HG03025 (cell line): Measurements from ENCODE around the gene ORAI2.
"Not testable (repeated sequence)": the region's sequence is repeated elsewhere in the genome, so short reads cannot be mapped to it uniquely, and the experiment has no call there.

ENCODE experiments used
- ATAC-seq: cut with Tn5 transposase; IDR thresholded peaks from one replicate; pipeline ENCODE4 v1.9.1; 2021; ENCODE audit warnings: mild to moderate bottlenecking, moderate library complexity; ENCODE audit not compliant: unreplicated experiment, low FRiP score

The ORAI2 gene

DNA sequence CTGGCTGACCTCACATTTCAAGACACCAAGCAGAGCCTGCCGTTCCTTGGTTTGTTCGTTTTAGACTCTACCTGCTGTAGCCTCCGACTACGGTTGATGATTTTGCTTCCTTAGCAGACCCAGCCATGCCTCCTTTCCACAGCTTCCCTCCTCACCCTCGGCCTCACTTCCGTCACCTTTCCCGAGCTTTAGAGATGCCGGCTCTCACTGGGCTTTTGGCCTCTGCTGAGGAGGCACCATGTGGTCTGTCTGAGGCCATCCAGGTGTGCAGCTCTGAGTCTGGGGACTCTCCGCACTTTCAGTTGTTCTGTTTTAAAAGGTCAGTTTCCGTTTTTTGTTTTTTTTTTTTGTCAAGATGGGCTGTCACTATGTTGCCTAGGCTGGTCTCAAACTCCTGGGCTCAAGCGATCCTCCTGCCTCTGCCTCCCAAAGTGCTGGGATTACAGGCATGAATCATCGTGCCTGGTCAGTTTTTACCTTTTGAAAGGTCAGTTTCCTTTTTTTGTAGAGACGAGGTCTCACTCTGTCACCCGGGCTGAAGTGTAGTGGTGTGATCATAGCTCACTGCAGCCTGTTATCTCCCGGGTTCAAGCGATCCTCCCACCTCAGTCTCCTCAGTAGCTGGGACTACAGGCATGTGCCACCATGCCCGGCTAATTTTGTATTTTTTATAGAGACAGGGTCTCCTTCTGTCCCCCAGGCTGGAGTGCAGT lies 11.7 kb downstream of the ORAI2 start:
- no peak for ATAC-seq

DNA sequence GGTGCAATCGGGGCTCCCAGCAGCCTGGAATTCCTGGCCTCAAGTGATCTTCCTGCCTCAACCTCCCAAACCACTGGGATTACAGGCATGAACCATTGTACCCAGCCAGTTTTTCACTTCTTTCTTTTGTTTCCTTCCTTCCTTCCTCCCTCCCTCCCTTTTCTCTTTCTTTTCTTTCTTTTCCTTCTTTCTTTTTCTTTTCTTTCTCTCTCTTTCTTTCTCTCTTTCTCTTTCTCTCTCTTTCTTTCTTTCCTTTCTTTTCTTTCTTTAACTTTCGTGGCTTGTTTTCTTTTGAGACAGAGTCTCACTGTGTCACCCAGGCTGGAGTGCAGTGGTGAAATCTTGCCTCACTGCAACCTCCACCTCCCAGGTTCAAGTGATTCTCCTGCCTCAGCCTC lies 12.3 kb downstream of the ORAI2 start:
- ATAC-seq: no peak

DNA sequence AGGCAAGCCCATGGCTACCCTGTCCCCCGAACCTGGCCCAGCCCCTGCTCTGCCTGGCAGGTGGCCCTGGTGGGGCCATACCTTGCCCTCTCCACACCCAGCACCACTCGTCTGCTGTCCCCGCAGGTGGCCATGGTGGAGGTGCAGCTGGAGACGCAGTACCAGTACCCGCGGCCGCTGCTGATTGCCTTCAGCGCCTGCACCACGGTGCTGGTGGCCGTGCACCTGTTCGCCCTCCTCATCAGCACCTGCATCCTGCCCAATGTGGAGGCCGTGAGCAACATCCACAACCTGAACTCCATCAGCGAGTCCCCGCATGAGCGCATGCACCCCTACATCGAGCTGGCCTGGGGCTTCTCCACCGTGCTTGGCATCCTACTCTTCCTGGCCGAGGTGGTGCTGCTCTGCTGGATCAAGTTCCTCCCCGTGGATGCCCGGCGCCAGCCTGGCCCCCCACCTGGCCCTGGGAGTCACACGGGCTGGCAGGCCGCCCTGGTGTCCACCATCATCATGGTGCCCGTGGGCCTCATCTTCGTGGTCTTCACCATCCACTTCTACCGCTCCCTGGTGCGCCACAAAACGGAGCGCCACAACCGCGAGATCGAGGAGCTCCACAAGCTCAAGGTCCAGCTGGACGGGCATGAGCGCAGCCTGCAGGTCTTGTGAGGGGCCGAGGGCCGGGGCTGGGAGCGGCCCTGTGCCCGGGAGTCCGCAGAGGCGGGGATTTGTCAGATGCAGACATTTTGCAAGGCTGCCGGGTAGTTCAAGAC lies 13.2 kb downstream of the ORAI2 start:
- no peak for ATAC-seq

DNA sequence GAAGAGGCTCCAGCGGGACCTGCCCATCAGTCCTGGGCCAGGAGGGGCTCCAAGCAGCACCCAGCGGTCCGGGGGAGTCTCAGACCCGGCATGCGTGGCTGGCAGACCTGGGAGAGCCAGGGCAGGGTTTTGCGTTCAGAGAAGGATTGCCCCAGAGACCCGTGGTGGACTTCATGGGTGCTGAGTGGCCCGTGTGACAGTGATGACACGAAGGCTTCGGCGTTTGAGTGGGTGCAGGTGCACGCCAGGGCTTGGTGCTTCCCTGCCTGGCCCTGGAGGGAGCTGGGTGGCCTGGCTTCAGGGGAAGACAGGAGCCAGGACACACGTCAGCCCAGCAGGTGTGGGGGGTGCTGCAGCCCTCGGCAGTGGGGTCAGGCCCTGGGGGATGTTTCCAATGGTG lies 13.9 kb downstream of the ORAI2 start:
- no peak for ATAC-seq

DNA sequence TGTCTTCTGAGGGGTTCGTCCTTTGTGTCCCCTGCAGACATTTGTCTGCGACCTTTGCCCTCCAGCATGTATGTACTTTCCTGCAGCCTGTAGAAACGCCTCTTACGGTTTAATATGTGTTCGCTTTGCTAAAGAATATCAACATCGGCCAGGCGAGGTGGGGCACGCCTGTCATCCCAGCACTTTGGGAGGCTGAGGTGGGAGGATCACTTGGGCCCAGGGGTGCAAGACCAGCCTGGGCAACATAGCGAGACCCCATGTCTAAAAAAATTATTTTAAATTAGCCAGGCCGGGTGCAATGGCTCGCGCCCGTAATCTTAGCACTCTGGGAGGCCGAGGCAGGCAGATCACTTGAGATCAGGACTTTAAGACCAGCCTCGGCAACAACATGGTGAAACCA lies 15.8 kb downstream of the ORAI2 start:
- ATAC-seq: no peak

DNA sequence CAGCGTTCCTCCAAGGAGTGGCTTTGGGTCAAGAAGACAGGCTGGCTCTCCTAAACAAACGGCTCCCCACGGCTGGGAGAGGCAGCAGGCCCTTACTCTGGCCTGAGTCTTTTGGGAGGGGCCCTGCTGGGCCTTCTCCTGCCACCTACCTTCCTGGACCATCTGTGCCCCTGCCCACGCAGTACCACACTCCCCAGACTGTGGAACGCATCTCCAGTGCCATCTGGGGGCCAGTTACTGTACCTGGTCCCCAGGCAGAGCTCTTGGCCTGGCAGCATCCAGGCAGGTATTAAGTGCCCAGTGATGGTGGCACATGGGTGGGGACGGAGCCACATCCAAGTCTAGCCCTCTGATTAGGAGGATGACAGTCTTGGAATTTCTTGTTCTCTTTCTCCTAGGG lies 16.9 kb downstream of the ORAI2 start:
- no peak for ATAC-seq

DNA sequence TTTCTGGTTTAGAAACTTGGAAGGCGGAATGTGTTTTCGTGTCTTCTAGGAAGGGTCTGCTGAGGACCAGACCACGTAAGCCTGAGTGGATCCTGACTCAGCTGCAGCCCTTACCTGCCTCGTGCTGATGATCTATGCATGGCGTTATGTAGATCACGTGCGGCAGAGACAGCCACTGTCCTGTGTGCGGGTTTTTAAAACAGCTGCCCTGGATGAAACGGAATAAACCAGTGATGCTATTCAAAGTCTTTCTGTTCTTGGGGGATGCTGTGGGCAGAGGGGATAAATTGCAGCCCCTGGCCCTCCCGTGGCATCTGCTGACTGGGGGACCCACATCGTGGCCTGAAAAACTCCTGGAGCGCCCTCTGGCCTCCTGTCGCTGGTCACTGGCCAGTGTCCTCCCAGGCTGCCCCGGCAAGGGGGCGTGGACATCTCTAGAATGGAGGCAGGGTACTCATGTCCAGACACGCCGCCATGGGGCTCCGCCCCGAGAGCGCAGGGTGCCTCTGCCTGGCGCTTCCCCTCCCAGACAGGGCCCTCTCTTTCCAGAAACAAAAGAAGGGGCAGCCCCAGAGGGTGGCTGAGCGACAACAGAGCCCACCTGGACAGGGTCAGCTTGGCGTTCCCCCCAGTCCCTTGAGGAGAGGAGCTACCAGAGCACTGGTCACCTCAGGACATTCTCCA lies 18.1 kb downstream of the ORAI2 start:
- ATAC-seq: no peak

DNA sequence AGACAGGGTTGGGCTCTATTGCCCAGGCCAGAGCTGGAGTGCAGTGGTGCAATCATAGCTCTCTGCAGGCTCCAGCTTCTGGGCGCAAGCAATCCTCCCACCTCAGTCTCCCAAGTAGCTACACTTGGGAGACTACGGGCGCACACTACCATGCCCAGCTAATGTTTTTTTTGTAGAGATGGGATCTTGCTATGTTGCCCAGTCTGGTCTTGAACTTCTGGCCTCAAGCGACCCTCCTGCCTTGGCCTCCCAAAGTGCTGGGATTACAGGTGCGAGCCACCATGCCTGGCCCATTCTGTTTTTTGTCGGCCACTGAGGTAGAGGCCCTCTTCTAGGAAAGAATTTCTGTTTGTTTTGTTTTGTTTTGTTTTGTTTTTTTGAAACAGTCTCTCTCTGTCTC lies 19.1 kb downstream of the ORAI2 start:
- no peak for ATAC-seq

DNA sequence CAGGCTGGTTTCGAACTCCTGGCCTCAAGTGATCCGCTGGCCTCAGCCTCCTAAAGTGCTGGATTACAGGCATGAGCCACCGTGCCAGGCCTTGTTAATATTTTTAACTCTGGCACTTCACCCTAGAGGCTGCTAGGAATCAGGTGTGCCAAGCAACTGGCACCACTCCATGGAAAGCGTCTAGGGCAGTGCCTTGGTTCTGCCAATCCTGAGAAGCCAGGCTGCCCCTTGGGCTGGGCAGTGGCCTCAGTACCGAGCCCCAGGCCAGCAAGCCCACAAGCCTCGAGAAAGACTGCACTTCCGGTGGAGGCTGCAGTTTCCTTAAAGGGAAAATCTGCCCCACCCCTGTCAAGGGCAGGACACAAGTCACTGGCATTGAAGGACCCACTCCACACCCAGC lies 19.9 kb downstream of the ORAI2 start:
- ATAC-seq: no peak

DNA sequence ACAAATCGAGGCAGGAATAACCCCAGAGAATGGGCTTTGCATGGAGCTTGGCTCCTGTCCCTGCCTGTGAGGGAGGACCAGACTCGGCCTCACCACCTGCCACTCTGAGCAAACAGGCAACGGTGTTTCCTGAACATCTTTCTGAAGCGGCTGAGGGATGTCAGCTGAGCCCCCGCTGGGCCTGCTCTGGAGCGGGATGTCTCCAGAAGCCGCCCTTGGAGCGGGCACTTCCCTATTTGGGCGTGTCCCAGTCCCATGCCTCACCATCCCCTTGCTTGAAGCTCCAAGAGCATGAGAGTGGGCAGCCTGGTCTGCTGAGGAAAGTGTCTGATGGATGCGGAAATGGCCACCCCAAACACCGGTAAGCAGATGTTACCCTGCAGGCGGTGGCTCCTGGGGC lies 21.1 kb downstream of the ORAI2 start:
- ATAC-seq: no peak

DNA sequence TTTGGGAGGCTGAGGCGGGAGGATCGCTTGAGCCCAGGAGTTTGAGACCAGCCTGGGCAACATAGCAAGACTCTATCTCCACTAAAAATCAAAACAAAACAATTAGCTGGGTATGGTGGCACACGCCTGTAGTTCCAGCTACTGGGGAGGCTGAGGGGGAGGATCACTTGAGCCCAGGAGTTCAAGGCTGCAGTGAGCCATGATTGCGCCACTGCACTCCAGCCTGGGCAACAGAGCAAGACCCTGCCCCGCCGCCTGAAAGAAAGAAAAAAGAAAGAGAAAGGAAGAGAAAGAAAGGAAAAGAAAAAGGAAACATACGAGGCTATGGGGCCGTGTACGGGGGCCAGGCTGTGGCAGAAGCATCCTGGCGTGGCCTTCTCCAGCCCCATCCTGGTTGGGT lies 21.6 kb downstream of the ORAI2 start:
- not testable (repeated sequence) for ATAC-seq

DNA sequence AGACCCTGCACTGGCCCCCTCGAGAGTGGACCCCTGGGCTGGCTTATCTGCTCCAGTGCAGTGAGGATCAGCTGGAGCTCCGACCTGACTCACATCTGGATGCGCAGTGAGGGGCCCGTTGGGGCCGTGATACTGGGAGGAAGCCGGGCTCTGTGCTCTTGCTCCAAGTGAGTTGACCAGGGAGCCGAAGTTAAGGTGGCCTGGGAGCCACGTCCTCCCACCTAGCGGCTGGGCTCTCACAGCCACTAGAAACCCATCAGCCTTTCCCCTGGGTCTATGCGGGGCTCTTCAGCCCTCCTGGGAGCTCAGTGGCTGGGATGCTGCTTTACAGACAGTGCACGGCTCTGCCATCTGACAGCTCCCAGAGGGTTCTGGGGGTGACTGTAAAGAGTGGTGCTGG lies 22.2 kb downstream of the ORAI2 start:
- ATAC-seq: no peak

DNA sequence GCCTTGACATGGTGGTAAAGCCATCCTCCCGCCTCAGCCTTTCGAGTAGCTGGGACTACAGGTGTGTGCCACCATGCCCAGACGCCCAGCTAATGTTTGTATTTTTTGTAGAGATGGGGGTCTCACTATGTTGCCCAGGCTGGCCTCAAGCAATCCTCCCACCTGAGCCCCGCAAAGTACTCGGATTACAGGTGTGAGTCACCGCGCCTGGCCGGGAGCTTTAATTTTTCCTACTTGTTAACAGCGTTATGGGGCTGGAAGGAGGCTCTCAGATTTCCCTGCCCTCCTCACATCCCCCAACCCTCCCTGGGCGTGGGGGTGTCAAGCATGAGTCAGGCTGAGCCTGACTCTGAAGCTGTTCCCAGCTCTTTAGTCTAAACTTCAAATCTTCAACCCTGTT lies 23.0 kb downstream of the ORAI2 start:
- no peak for ATAC-seq

DNA sequence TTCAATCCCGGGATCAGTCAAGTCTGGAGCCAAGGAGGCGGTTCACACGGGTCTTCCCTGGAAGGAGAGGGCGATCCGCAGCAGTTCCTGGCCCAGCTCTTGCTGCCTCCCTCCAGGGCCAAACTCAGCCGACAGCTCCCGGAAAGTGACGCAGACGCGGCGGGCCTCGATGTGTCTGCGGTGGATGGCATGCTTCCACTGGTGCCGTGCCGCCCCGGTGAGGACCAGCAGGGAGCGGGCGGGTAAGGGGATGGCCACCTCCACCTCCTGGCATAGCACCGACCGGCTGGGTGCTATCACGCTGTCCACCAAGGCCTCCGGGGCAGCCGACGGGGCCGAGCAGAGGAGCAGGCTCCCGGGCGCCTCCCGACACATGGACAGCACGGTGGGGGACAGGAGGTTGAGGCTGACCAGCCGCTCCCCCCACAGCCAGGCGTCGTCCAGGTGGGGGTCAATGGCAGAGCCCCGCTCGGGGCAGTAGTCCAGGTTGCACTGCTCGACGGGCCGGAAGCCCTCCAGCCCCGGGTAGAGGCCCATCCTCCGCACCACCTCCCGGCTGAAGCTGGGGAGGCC lies 24.1 kb downstream of the ORAI2 start:
- ATAC-seq: no peak

DNA sequence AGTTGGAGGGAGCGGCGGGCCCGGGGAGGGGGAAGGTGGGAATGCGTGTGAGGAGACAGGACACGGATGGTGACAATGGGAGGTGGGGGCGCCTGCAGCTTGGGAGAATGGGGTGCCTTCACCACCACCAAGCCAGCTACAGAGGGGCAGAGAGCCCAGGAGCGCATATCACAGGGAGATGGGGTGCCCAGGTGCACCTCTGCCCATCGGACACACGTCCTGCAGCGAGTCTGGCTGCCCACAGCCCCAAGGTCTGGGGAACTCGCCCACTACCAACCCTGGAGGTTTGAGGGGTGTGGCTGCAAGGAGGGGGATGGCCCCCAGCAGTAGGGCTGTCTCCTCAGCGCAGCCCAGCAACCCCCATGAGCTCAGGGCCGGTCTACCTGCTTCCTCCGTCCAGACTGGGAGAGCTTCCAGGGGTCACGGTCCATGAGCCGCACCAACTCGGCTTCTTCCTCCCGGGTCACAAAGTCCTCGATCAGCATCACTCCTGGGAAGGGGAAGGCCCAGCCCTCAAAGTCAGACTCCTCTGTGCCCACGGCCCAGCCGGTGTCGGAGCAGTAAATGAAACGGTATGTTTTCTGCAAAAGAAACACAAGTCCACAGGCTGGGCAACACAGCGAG lies 26.0 kb downstream of the ORAI2 start:
- no peak for ATAC-seq

DNA sequence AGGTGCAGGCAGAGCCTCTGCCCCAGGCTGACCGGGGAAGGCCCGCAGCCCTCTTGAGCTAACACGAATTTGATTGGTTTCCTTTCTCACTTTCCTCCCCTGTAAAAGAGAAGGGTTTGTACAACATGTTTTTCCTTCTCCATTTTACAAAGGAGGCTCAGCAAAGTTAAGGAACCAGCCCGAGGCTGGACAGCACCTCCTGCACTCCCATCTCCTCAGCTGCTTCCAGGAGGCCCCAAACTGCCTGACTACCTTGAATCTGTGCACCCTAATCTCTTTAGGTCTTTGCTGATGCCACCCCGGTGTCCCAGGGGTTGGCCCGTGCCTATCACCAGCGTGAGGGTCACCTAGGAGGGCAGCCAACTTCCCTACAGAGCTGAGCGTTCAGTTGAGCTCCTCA lies 27.1 kb downstream of the ORAI2 start:
- no peak for ATAC-seq

DNA sequence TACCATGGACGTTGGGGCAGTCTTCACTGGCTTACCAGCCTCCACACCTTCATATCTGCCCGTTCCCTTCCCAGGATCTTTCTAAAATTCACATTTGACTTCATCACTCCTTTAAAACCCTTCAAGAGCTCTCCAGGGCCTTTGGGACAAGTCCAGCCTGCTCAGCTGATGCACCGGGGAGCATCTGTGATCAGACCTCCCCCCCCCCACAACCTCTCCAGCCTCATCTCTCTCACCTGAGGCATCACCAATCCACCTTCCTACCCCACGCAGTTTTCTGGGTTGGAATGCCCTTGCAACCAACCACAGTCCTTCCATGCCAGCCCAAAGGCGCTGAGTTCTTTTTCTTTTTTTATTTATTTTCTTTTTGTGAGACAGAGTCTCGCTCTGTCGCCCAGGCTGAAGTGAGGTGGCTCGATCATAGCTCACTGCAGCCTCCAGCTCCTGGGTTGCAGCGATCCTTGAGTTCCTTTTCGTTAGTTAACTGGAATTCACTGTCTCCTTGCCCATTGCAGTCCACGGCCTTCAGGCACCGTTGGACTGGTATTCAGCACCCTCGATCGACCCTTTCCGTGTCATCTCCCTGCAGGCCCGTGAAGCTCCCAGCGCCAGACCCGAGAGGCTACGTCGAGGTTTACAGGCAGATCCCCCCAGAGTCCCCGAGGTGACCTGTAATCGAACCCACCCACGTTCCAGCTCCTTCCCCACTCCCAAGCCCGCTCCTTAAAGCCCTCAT lies 30.6 kb downstream of the ORAI2 start:
- ATAC-seq: peak; percentile 1

DNA sequence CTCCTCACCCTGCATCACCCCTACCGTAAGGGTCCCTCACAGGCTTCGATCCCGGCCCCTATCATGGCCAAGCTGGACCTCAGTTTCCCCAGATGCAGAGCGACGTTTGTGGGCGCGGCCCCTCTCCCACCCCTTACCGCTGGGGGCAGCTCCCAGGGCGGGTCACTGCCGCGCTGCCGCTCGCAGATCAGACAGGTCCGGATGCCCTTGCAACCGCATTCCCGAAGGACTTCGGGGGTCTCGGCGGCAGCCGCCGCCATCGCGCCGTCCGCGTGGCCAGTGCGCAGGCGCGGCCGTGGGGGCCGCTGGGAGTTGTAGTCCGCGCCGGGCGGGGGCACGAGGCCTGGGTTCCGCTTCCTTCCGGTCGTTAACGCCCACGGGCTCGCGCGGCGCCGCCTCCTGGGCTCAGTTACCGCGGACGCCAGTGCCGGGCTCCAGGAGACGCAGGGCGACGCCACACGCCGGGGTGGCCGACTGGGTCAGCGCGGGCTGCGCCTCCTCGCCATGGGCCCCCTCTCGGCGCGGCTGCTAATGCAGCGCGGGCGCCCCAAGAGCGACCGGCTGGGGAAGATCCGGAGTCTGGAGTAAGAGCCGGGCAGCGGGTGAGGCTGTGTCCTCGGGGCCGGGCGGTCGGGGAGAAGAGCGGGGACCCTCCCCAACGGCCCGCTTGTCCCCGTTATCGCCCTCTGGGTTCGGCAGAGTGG lies 31.4 kb downstream of the ORAI2 start, which contains the start of the genes ALKBH4 and LRWD1:
ALKBH4 (minus strand) TSS at position 287 of the 704 bp plus-strand sequence; CDS start at position 260, 27 bp downstream.
LRWD1 (plus strand) TSS at position 408 of the 704 bp plus-strand sequence; CDS start at position 505, 97 bp downstream.
- ATAC-seq: peak; percentile 65

DNA sequence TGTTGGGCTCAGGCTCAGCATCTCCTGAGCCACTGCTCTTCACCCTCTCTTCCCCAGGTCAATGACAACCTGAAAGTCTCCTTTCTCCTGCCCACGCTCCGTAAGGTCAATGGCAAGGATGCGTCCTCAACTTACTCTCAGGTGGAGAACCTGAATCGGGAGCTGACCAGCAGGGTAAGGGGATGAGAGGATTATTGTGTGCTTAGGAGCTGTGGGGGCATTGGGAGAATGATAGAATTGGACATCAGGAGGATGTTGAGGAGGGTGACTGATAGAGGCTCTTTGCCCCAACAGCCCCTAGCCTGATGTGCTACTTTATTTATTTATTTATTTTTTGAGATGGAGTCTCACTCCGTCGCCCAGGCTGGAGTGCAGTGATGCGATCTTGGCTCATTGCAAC lies 32.7 kb downstream of the ORAI2 start:
- ATAC-seq: no peak
